Measurements from ENCODE around the gene SYT1. TPM values are rescaled to one million over a fixed set of nuclear protein-coding genes. Genes with fewer than 3 reads are reported as not detected.

The SYT1 gene
- total RNA-seq, 1 donor from 2014 or later, result 174 TPM

- FAIRE-seq (no peak), DNase-seq (ENCODE audit: low spot score in 2 of 2) (no peak)
Measured at GRCh38 chr12:78888568-78888967, 24.0 kb downstream of the SYT1 start.

- DNase-seq (ENCODE audit: low spot score in 2 of 2) (no peak), FAIRE-seq (no peak)
Measured at GRCh38 chr12:78891646-78892353, 27.2 kb downstream of the SYT1 start.

GRCh38 chr12:78898416-78898815 is 33.8 kb downstream of the SYT1 start:
- FAIRE-seq, result no peak

GRCh38 chr12:78914859-78915331 is 50.3 kb downstream of the SYT1 start:
- DNase-seq (ENCODE audit: low spot score in 2 of 2) (no peak), FAIRE-seq (no peak)

More at GRCh38 chr12:78898416-78898815, 33.8 kb downstream of the SYT1 start:
- no peak for DNase-seq (ENCODE audit: low spot score in 2 of 2)

- no peak for FAIRE-seq
- no peak for DNase-seq (ENCODE audit: low spot score in 2 of 2)
Measured at GRCh38 chr12:78916845-78917480, 52.4 kb downstream of the SYT1 start.

- no peak for DNase-seq (ENCODE audit: low spot score in 2 of 2)
- no peak for FAIRE-seq
Measured at GRCh38 chr12:78917513-78917912, 52.9 kb downstream of the SYT1 start.

- FAIRE-seq, result no peak
- DNase-seq (ENCODE audit: low spot score in 2 of 2), result no peak
Measured at GRCh38 chr12:78918268-78918667, 53.7 kb downstream of the SYT1 start.

- FAIRE-seq, result no peak
- no peak for DNase-seq (ENCODE audit: low spot score in 2 of 2)
Measured at GRCh38 chr12:78928200-78929074, 63.9 kb downstream of the SYT1 start.

GRCh38 chr12:78929075-78929418 is 64.5 kb downstream of the SYT1 start:
- no peak for DNase-seq (ENCODE audit: low spot score in 2 of 2)
- FAIRE-seq, result no peak

GRCh38 chr12:78931466-78931990 is 67.0 kb downstream of the SYT1 start:
- FAIRE-seq (no peak), DNase-seq (ENCODE audit: low spot score in 2 of 2) (no peak)

- DNase-seq (ENCODE audit: low spot score in 2 of 2) (no peak), FAIRE-seq (no peak)
Measured at GRCh38 chr12:78933014-78933413, 68.4 kb downstream of the SYT1 start.

GRCh38 chr12:78938341-78939084 is 73.9 kb downstream of the SYT1 start:
- FAIRE-seq (no peak), DNase-seq (ENCODE audit: low spot score in 2 of 2) (no peak)

GRCh38 chr12:78949532-78949931 is 85.0 kb downstream of the SYT1 start:
- FAIRE-seq (no peak), DNase-seq (ENCODE audit: low spot score in 2 of 2) (no peak)

GRCh38 chr12:78951803-78952551 is 87.4 kb downstream of the SYT1 start:
- DNase-seq (ENCODE audit: low spot score in 2 of 2) (no peak), FAIRE-seq (no peak)

- DNase-seq (ENCODE audit: low spot score in 2 of 2) (no peak), FAIRE-seq (no peak)
Measured at GRCh38 chr12:78952552-78952929, 88.0 kb downstream of the SYT1 start.

GRCh38 chr12:78958941-78959340 is 94.4 kb downstream of the SYT1 start:
- no peak for DNase-seq (ENCODE audit: low spot score in 2 of 2)
- FAIRE-seq, result no peak

GRCh38 chr12:78959556-78959955 is 95.0 kb downstream of the SYT1 start:
- DNase-seq (ENCODE audit: low spot score in 2 of 2) (no peak), FAIRE-seq (no peak)

GRCh38 chr12:78961171-78961570 is 96.6 kb downstream of the SYT1 start:
- FAIRE-seq (no peak), DNase-seq (ENCODE audit: low spot score in 2 of 2) (no peak)

GRCh38 chr12:78963439-78964227 is 99.1 kb downstream of the SYT1 start:
- DNase-seq (ENCODE audit: low spot score in 2 of 2) (no peak), FAIRE-seq (no peak)

Measured in frontal cortex (tissue), 4 donors.